ENCODE measurements around the gene MRPL52. TPM values are rescaled to one million over a fixed set of nuclear protein-coding genes. Genes with fewer than 3 reads are reported as not detected.
"Not testable (repeated sequence)": the region's sequence is repeated elsewhere in the genome, so short reads cannot be mapped to it uniquely, and the experiment has no call there.

MRPL52 gene
- total and polyA plus RNA-seq, 4 experiments from 2014 or later: 58.0 to 164 (median 82.8) TPM

DNA sequence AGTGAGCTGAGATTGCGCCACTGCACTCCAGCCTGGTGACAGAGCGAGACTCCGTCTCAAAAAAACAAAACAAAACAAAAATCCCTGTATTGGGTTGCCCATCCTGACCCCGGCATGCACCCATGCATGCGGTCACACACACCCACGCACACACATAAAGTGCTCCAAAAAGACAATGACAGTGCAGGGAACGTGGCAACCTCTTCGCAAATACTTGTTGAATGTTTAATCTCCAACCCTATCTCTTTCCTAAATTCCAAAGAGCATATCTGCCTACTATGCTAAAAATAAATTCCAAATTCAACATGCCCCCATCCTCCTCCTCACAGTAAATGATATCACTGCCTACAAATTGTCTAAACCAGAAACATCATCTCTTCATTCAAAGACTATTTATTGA, 28.0 kb upstream of the MRPL52 start:
- no peak overlapping the region for H3K4me3 Mint-ChIP-seq
- Histone ChIP-seq H3K4me3 (ENCODE audit: low read length in 2 of 2) (no peak overlapping the region), H3K36me3 (ENCODE audit: insufficient read depth, low read length) (no peaks in the 10 kb centered on the region), H3K9me3 (ENCODE audit: control insufficient read depth in 1 of 2, low read length in 2 of 2) (no peaks in the 10 kb centered on the region), H3K4me1 (ENCODE audit: insufficient read depth, low read length) (no peaks in the 10 kb centered on the region), H3K27ac (ENCODE audit: low read depth, low read length) (no peak overlapping the region), H3K27me3 (ENCODE audit: insufficient read depth, low read length) (no peaks in the 10 kb centered on the region)
- ChIA-PET POLR2A (ENCODE audit: partially characterized antibody) (no interaction called here), CTCF (ENCODE audit: partially characterized antibody) (interaction anchor here (0.9 to 1.0 kb wide), 2 partner anchors 11 to 52 kb away, joined by 3 read pairs; no protein-coding TSS in a partner anchor)
- no peaks in the 10 kb centered on the region for H3K9me3 Mint-ChIP-seq
- no peak for DNase-seq
- no peaks in the 10 kb centered on the region for H3K4me1 Mint-ChIP-seq
- H3K27me3 Mint-ChIP-seq: peaks cover 39% of the 10 kb centered on the region in 2 donors
- intact Hi-C loops (cut with micrococcal nuclease): no loop called here
- no peaks in the 10 kb centered on the region for H3K36me3 Mint-ChIP-seq
- no peak overlapping the region for H3K27ac Mint-ChIP-seq

DNA sequence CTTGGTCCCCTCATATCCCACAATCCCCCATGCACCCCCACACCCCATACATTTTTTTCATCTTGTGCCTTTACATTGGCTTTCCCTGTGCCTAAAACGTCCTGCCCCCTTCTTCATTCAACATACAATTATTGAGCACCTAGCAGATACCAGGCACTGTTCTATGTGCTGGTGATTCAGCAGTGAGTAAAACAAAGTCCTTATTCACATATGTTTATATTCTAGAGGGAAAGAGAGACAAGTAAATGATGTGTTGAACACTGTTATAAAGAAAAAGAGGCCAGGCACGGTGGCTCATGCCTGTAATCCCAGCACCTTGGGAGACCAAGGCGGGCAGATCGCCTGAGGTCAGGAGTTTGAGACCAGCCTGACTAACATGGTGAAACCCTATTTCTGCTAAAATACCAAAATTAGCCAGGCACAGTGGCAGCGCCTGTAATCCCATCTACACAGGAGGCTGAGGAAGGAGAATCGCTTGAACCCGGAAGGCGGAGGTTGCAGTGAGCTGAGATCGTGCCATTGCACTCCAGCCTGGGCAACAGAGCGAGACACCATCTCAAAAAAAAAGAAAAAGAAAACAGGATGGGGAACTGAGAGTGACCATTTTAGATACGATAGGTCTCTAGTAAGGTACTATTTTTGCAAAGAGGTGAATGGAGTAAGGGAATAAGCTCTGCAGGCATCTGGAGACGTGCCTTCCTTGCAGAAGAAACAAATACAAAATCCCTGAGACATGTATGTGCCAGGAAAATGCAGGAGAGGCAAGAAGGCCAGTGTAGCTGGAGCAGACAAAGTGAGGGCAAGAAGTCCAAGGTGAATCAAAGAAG, 26.6 kb upstream of the MRPL52 start:
- H3K36me3 Mint-ChIP-seq: no peaks in the 10 kb centered on the region
- H3K4me3 Mint-ChIP-seq: no peak overlapping the region
- no peaks in the 10 kb centered on the region for H3K4me1 Mint-ChIP-seq
- ChIA-PET CTCF (ENCODE audit: partially characterized antibody) (no interaction called here), POLR2A (ENCODE audit: partially characterized antibody) (no interaction called here)
- no peak overlapping the region for H3K27ac Mint-ChIP-seq
- Histone ChIP-seq H3K36me3 (ENCODE audit: insufficient read depth, low read length) (no peaks in the 10 kb centered on the region), H3K4me3 (ENCODE audit: low read length in 2 of 2) (no peak overlapping the region), H3K27me3 (ENCODE audit: insufficient read depth, low read length) (no peaks in the 10 kb centered on the region), H3K9me3 (ENCODE audit: control insufficient read depth in 1 of 2, low read length in 2 of 2) (no peaks in the 10 kb centered on the region), H3K4me1 (ENCODE audit: insufficient read depth, low read length) (no peaks in the 10 kb centered on the region), H3K27ac (ENCODE audit: low read depth, low read length) (no peak overlapping the region)
- intact Hi-C loops (cut with micrococcal nuclease): no loop called here
- H3K27me3 Mint-ChIP-seq: peaks cover 32 to 33% of the 10 kb centered on the region in 2 donors
- no peak for DNase-seq
- no peaks in the 10 kb centered on the region for H3K9me3 Mint-ChIP-seq

DNA sequence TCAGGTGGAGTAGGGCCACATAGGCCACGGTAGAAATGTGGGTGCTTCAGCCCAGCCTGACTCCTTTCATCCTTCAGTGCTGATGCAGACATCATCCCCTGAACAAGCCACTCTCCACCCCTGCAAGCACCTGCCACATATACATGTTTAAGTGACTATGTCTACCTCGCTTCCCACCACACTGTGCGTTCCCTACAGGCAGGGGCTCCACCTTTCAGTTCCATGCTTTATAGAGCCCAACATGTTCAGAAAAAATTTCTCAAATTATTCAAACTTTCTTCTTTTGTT, 26.1 kb upstream of the MRPL52 start:
- Histone ChIP-seq H3K36me3 (ENCODE audit: insufficient read depth, low read length) (no peaks in the 10 kb centered on the region), H3K9me3 (ENCODE audit: control insufficient read depth in 1 of 2, low read length in 2 of 2) (no peaks in the 10 kb centered on the region), H3K27me3 (ENCODE audit: insufficient read depth, low read length) (no peaks in the 10 kb centered on the region), H3K4me1 (ENCODE audit: insufficient read depth, low read length) (no peaks in the 10 kb centered on the region), H3K27ac (ENCODE audit: low read depth, low read length) (no peak overlapping the region), H3K4me3 (ENCODE audit: low read length in 2 of 2) (no peak overlapping the region)
- no peak for DNase-seq
- no peaks in the 10 kb centered on the region for H3K9me3 Mint-ChIP-seq
- no peak overlapping the region for H3K4me3 Mint-ChIP-seq
- POLR2A ChIA-PET (ENCODE audit: partially characterized antibody): no interaction called here
- H3K36me3 Mint-ChIP-seq: no peaks in the 10 kb centered on the region
- H3K27me3 Mint-ChIP-seq: peaks cover 29 to 32% of the 10 kb centered on the region in 2 donors
- CTCF ChIA-PET (ENCODE audit: partially characterized antibody): no interaction called here
- H3K27ac Mint-ChIP-seq: no peak overlapping the region
- intact Hi-C loops (cut with micrococcal nuclease): no loop called here
- no peaks in the 10 kb centered on the region for H3K4me1 Mint-ChIP-seq

DNA sequence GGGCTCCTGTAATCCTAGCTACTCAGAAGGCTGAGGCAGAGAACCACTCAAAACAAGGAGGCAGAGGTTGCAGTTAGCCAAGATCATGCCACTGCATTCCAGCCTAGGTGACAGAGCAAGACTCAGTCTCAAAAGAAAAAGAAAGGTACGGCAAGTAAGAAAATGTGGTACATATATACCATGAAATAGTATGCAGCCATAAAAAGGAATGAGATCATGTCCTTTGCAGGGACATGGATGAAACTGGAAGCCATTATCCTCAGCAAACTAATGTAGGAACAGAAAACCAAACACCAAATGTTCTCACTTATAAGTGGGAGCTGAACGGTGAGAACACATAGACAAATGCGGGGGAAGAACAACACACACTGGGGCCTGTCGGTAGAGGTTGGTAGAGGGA, 24.5 kb upstream of the MRPL52 start:
- H3K4me3 ChIP-seq (ENCODE audit: low read length in 2 of 2); H3K9me3 Mint-ChIP-seq; H3K9me3 ChIP-seq (ENCODE audit: control insufficient read depth in 1 of 2, low read length in 2 of 2); H3K36me3 ChIP-seq (ENCODE audit: insufficient read depth, low read length); H3K36me3 Mint-ChIP-seq; H3K27ac ChIP-seq (ENCODE audit: low read depth, low read length); intact Hi-C loops (cut with micrococcal nuclease); H3K4me1 ChIP-seq (ENCODE audit: insufficient read depth, low read length); DNase-seq; H3K4me3 Mint-ChIP-seq; H3K4me1 Mint-ChIP-seq; H3K27me3 ChIP-seq (ENCODE audit: insufficient read depth, low read length); H3K27ac Mint-ChIP-seq: not testable (repeated sequence)
- POLR2A ChIA-PET (ENCODE audit: partially characterized antibody): interaction anchor here (1.1 kb wide), 1 partner anchor 114 kb away, joined by 3 read pairs; the partner anchor contains the start of gene RBM23
- peaks cover 19 to 23% of the 10 kb centered on the region in 2 donors for H3K27me3 Mint-ChIP-seq
- CTCF ChIA-PET (ENCODE audit: partially characterized antibody): interaction anchor here (0.6 kb wide), 1 partner anchor 19 kb away, joined by 5 read pairs; no protein-coding TSS in a partner anchor

DNA sequence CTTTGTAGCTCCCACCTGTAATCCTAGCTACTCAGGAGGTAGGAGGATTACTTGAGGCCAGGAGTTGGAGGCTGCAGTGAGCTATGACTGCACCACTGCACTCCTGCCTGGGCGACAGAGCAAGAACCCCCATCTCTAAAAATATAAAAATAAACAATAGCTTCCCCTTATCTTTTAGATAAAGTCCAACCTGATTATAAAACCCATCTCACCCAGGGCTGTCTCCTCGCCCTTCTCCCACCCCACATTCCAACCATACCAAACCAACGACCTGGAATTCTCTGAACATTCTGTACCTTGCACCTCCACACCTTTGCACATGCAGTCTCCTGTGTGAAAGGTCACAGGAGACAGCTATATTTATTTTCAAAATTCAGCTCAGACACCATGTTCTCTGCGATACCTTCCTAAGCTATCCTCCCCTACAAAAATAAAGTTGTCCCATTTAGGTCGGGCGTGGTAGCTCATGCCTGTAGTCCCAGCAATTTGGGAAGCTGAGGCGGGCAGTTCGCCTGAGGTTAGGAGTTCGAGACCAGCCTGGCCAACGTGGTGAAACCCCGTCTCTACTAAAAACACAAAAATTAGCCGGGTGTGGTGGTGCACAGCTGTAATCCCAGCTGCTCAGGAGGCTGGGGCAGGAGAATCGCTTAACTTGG, 22.1 kb upstream of the MRPL52 start:
- no peak overlapping the region for H3K4me3 Mint-ChIP-seq
- CTCF ChIA-PET (ENCODE audit: partially characterized antibody): interaction anchor here (0.6 to 0.9 kb wide), 5 partner anchors 15 to 508 kb away, joined by 3 to 4 read pairs (median 3); no protein-coding TSS in a partner anchor

DNA sequence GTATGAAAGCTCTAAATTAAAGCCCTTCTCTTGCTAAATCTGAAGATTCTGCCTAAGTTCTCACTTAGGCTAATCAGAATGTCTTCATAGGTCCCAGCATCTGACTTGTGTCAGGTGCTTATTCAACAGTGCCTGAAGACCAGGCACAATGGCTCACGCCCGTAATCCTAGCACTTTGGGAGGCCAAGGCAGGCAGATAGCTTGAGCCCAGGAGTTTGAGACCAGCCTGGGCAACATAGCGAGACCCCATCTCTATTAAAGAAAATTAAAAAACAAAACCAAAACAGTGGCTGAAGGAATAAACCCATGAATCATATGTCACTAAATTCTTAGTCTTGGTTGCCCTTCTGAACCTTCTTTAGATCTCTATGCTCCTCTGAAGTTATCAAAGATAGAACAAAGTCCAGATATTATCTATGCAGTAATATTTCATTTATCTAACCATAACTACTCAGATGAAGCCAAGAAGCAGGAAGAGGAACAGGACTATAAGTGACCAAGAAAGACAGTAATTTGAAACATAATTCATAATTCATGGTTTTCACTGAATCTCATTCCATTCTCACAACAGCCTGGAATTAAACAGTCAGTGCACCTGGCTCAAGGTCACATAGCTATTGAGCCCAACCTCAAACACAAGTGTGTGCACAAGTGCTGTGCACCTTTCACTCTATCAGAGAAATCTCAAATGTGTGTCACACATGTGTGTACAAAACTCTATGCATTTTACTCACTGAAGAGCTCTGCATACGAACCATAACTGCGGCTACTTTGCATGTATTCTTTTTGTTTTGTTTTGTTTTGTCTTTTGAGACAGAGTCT, 21.1 kb upstream of the MRPL52 start:
- Histone ChIP-seq H3K27ac (ENCODE audit: low read depth, low read length) (no peak overlapping the region), H3K4me3 (ENCODE audit: low read length in 2 of 2) (no peak overlapping the region), H3K27me3 (ENCODE audit: insufficient read depth, low read length) (no peaks in the 10 kb centered on the region), H3K4me1 (ENCODE audit: insufficient read depth, low read length) (no peaks in the 10 kb centered on the region), H3K36me3 (ENCODE audit: insufficient read depth, low read length) (no peaks in the 10 kb centered on the region), H3K9me3 (ENCODE audit: control insufficient read depth in 1 of 2, low read length in 2 of 2) (no peaks in the 10 kb centered on the region)
- ChIA-PET POLR2A (ENCODE audit: partially characterized antibody) (no interaction called here), CTCF (ENCODE audit: partially characterized antibody) (interaction anchor here (0.8 kb wide), 1 partner anchor 44 kb away, joined by 4 read pairs; no protein-coding TSS in a partner anchor)
- Mint-ChIP-seq H3K4me3 (no peak overlapping the region), H3K9me3 (no peaks in the 10 kb centered on the region), H3K27me3 (peaks cover 9 to 10% of the 10 kb centered on the region in 2 donors), H3K27ac (no peak overlapping the region), H3K4me1 (no peaks in the 10 kb centered on the region), H3K36me3 (no peaks in the 10 kb centered on the region)
- no peak for DNase-seq
- intact Hi-C loops (cut with micrococcal nuclease): no loop called here

More for the DNA sequence above, 22.1 kb upstream of the MRPL52 start:
- POLR2A ChIA-PET (ENCODE audit: partially characterized antibody): no interaction called here
- intact Hi-C loops (cut with micrococcal nuclease): no loop called here
- Histone ChIP-seq H3K9me3 (ENCODE audit: control insufficient read depth in 1 of 2, low read length in 2 of 2) (no peaks in the 10 kb centered on the region), H3K27ac (ENCODE audit: low read depth, low read length) (no peak overlapping the region), H3K4me3 (ENCODE audit: low read length in 2 of 2) (no peak overlapping the region), H3K36me3 (ENCODE audit: insufficient read depth, low read length) (no peaks in the 10 kb centered on the region), H3K27me3 (ENCODE audit: insufficient read depth, low read length) (no peaks in the 10 kb centered on the region), H3K4me1 (ENCODE audit: insufficient read depth, low read length) (no peaks in the 10 kb centered on the region)
- DNase-seq: no peak
- H3K9me3 Mint-ChIP-seq: no peaks in the 10 kb centered on the region
- H3K27ac Mint-ChIP-seq: no peak overlapping the region
- peaks cover 12 to 13% of the 10 kb centered on the region in 2 donors for H3K27me3 Mint-ChIP-seq
- H3K36me3 Mint-ChIP-seq: no peaks in the 10 kb centered on the region
- no peaks in the 10 kb centered on the region for H3K4me1 Mint-ChIP-seq

DNA sequence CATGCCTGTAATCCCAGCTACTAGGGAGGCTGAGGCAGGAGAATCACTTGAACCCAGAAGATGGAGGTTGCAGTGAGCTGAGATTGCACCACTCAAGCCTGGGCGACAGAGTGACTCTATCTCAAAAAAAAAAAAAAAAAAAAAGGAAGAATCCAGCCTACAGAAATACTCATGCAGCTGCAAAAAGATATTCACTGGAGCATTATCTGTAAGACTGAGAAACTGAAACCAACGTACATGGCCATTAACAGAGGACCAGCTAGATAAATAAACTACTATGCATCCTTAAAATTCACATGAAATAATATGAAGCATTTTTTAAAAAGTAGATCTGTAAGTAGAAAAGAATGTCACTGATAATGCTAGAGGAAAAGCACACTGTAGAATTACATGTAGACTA, 18.0 kb upstream of the MRPL52 start:
- H3K36me3 ChIP-seq (ENCODE audit: insufficient read depth, low read length): no peaks in the 10 kb centered on the region
- no peak overlapping the region for H3K4me3 ChIP-seq (ENCODE audit: low read length in 2 of 2)
- Mint-ChIP-seq H3K27ac (no peak overlapping the region), H3K4me1 (peaks cover 0 to 12% (median 3%) of the 10 kb centered on the region in 4 donors), H3K27me3 (peaks cover 1 to 3% of the 10 kb centered on the region in 2 donors), H3K9me3 (no peaks in the 10 kb centered on the region), H3K36me3 (no peaks in the 10 kb centered on the region), H3K4me3 (no peak overlapping the region)
- no peaks in the 10 kb centered on the region for H3K27me3 ChIP-seq (ENCODE audit: insufficient read depth, low read length)
- no peak for DNase-seq
- ChIA-PET CTCF (ENCODE audit: partially characterized antibody) (interaction anchor here (0.7 to 2.0 kb wide), 3 partner anchors 11 to 227 kb away, joined by 3 to 13 read pairs (median 4); no protein-coding TSS in a partner anchor), POLR2A (ENCODE audit: partially characterized antibody) (no interaction called here)
- intact Hi-C loops (cut with micrococcal nuclease): no loop called here
- no peak overlapping the region for H3K27ac ChIP-seq (ENCODE audit: low read depth, low read length)
- H3K4me1 ChIP-seq (ENCODE audit: insufficient read depth, low read length): no peaks in the 10 kb centered on the region
- no peaks in the 10 kb centered on the region for H3K9me3 ChIP-seq (ENCODE audit: control insufficient read depth in 1 of 2, low read length in 2 of 2)

Measured in CD4-positive, alpha-beta memory T cell (primary cell).